IPS DF 6.9 (cell line): ENCODE results near the gene RPS6KA2.

Experiments
- DNase-seq: peaks from one replicate; pipeline ENCODE4 v3.0.0-alpha.2; 2013; ENCODE audit warnings: low read depth, low spot score
- H3K27ac ChIP-seq: one replicate; pipeline ENCODE4 v1.5.1; 2013; ENCODE audit warnings: low read length, control low read depth
- H3K27me3 ChIP-seq: 2 replicates; pipeline ENCODE4 v1.6.1; 2013; ENCODE audit warnings: mild to moderate bottlenecking, low read length; ENCODE audit not compliant: control insufficient read depth, insufficient read depth
- H3K36me3 ChIP-seq: 2 replicates; pipeline ENCODE4 v1.6.1; 2013; ENCODE audit warnings: low read length; ENCODE audit not compliant: control insufficient read depth, insufficient read depth
- H3K4me1 ChIP-seq: 2 replicates; pipeline ENCODE4 v1.6.1; 2013; ENCODE audit warnings: low read length; ENCODE audit not compliant: control insufficient read depth, insufficient read depth
- H3K4me3 ChIP-seq: 2 replicates; pipeline ENCODE4 v1.5.1; 2013; ENCODE audit warnings: mild to moderate bottlenecking, low read length
- H3K9me3 ChIP-seq: 2 replicates; pipeline ENCODE4 v1.6.1; 2013; ENCODE audit warnings: low read length, inconsistent platforms; ENCODE audit not compliant: control insufficient read depth, insufficient read depth
- WGBS: extraction: QIAGEN DNeasy Blood & Tissue Kit; methylation state at CpG from one replicate; pipeline ENCODE4 v1.1.7; 2013; ENCODE audit warnings: mixed read lengths, missing lambda C conversion rate; ENCODE audit not compliant: insufficient read length, insufficient coverage; 5-methylcytosine and 5-hydroxymethylcytosine counted together

RPS6KA2 gene

GRCh38 chr6:166615059-166615770 is 11.8 kb downstream of the RPS6KA2 start:
- Histone ChIP-seq H3K4me3 (no peak overlapping the region), H3K9me3 (no peaks in the 10 kb centered on the region), H3K27ac (no peak overlapping the region), H3K4me1 (no peaks in the 10 kb centered on the region), H3K36me3 (no peaks in the 10 kb centered on the region), H3K27me3 (no peaks in the 10 kb centered on the region)
- no peak for DNase-seq
- 100% methylated on average over 2 of the region's 21 CpGs for WGBS

- no peaks in the 10 kb centered on the region for H3K36me3 ChIP-seq
- WGBS, result no CpG with 5 or more reads among the region's 10 CpGs
- H3K27ac ChIP-seq, result no peak overlapping the region
- H3K27me3 ChIP-seq, result no peaks in the 10 kb centered on the region
- no peak for DNase-seq
- H3K4me1 ChIP-seq, result no peaks in the 10 kb centered on the region
- no peak overlapping the region for H3K4me3 ChIP-seq
- H3K9me3 ChIP-seq, result no peaks in the 10 kb centered on the region
Measured at GRCh38 chr6:166614589-166614988, 12.5 kb downstream of the RPS6KA2 start.

GRCh38 chr6:166614171-166614583 is 12.9 kb downstream of the RPS6KA2 start:
- DNase-seq, result no peak
- Histone ChIP-seq H3K9me3 (no peaks in the 10 kb centered on the region), H3K4me3 (no peak overlapping the region), H3K27me3 (no peaks in the 10 kb centered on the region), H3K4me1 (no peaks in the 10 kb centered on the region), H3K27ac (no peak overlapping the region), H3K36me3 (no peaks in the 10 kb centered on the region)
- no CpG with 5 or more reads among the region's 12 CpGs for WGBS

- Histone ChIP-seq H3K27me3 (no peaks in the 10 kb centered on the region), H3K27ac (no peak overlapping the region), H3K4me1 (no peaks in the 10 kb centered on the region), H3K4me3 (no peak overlapping the region), H3K9me3 (no peaks in the 10 kb centered on the region), H3K36me3 (no peaks in the 10 kb centered on the region)
- DNase-seq, result no peak
- no CpG with 5 or more reads among the region's 7 CpGs for WGBS
Measured at GRCh38 chr6:166613027-166613426, 14.0 kb downstream of the RPS6KA2 start.

GRCh38 chr6:166612471-166612881 is 14.6 kb downstream of the RPS6KA2 start:
- H3K4me1 ChIP-seq, result no peaks in the 10 kb centered on the region
- H3K27me3 ChIP-seq, result no peaks in the 10 kb centered on the region
- H3K4me3 ChIP-seq, result no peak overlapping the region
- H3K27ac ChIP-seq, result no peak overlapping the region
- no peak for DNase-seq
- no CpG with 5 or more reads among the region's 11 CpGs for WGBS
- H3K36me3 ChIP-seq, result no peaks in the 10 kb centered on the region
- H3K9me3 ChIP-seq, result no peaks in the 10 kb centered on the region

GRCh38 chr6:166611631-166612030 is 15.4 kb downstream of the RPS6KA2 start:
- H3K4me1 ChIP-seq, result no peaks in the 10 kb centered on the region
- no peaks in the 10 kb centered on the region for H3K27me3 ChIP-seq
- no peak overlapping the region for H3K4me3 ChIP-seq
- H3K9me3 ChIP-seq, result no peaks in the 10 kb centered on the region
- no peak overlapping the region for H3K27ac ChIP-seq
- H3K36me3 ChIP-seq, result no peaks in the 10 kb centered on the region
- WGBS, result no CpG with 5 or more reads among the region's 4 CpGs
- DNase-seq, result no peak

GRCh38 chr6:166610069-166610468 is 17.0 kb downstream of the RPS6KA2 start:
- no CpG with 5 or more reads among the region's 9 CpGs for WGBS
- Histone ChIP-seq H3K4me3 (no peak overlapping the region), H3K27ac (no peak overlapping the region), H3K4me1 (no peaks in the 10 kb centered on the region), H3K27me3 (no peaks in the 10 kb centered on the region), H3K9me3 (no peaks in the 10 kb centered on the region), H3K36me3 (no peaks in the 10 kb centered on the region)
- DNase-seq, result no peak

GRCh38 chr6:166608774-166609173 is 18.3 kb downstream of the RPS6KA2 start:
- Histone ChIP-seq H3K36me3 (no peaks in the 10 kb centered on the region), H3K27me3 (no peaks in the 10 kb centered on the region), H3K9me3 (no peaks in the 10 kb centered on the region), H3K27ac (no peak overlapping the region), H3K4me1 (no peaks in the 10 kb centered on the region), H3K4me3 (no peak overlapping the region)
- WGBS, result no CpG with 5 or more reads among the region's 4 CpGs
- DNase-seq, result no peak

- DNase-seq, result no peak
- Histone ChIP-seq H3K4me3 (no peak overlapping the region), H3K4me1 (no peaks in the 10 kb centered on the region), H3K9me3 (no peaks in the 10 kb centered on the region), H3K27me3 (no peaks in the 10 kb centered on the region), H3K36me3 (no peaks in the 10 kb centered on the region), H3K27ac (no peak overlapping the region)
- no CpG with 5 or more reads among the region's 6 CpGs for WGBS
Measured at GRCh38 chr6:166605752-166606151, 21.3 kb downstream of the RPS6KA2 start.

- no peak for DNase-seq
- WGBS, result no CpG with 5 or more reads among the region's 6 CpGs
- no peak overlapping the region for H3K4me3 ChIP-seq
- H3K27me3 ChIP-seq, result no peaks in the 10 kb centered on the region
- no peaks in the 10 kb centered on the region for H3K9me3 ChIP-seq
- no peak overlapping the region for H3K27ac ChIP-seq
- no peaks in the 10 kb centered on the region for H3K4me1 ChIP-seq
- no peaks in the 10 kb centered on the region for H3K36me3 ChIP-seq
Measured at GRCh38 chr6:166604911-166605310, 22.1 kb downstream of the RPS6KA2 start.

- DNase-seq, result no peak
- Histone ChIP-seq H3K36me3 (no peaks in the 10 kb centered on the region), H3K9me3 (no peaks in the 10 kb centered on the region), H3K27ac (no peak overlapping the region), H3K4me1 (no peaks in the 10 kb centered on the region), H3K27me3 (no peaks in the 10 kb centered on the region), H3K4me3 (no peak overlapping the region)
- WGBS, result no CpG with 5 or more reads among the region's 9 CpGs
Measured at GRCh38 chr6:166604328-166604727, 22.7 kb downstream of the RPS6KA2 start.
